Right lobe of liver (tissue), 4 donors: ENCODE results near the gene SERPINI1.

Experiments used
- CTCF ChIP-seq, 4 donors: fragments of 200-600 bp in 3 of 4; fragments of 450-650 bp in 1 of 4; IDR thresholded peaks; one replicate each; pipeline versions ENCODE4 v1.5.1 to v1.8.0; 2016 to 2022; ENCODE audit warnings: antibody characterized with exemption in 4 of 4, mild to moderate bottlenecking in 2 of 4
- POLR2A ChIP-seq: fragments of 450-650 bp; IDR thresholded peaks from one replicate; pipeline ENCODE4 v1.6.1; 2017; ENCODE audit warnings: antibody characterized with exemption, mild to moderate bottlenecking
- donor health status: DM: no; HTN: no; CAD: no.
- donor health status: DM: no; HTN: no; CAD: no.
- donor health status: DM: no; HTN: yes; CAD: no.

GRCh38 chr3:167735233-167736138, at the start of gene SERPINI1:
- TF ChIP-seq CTCF (IDR thresholded peaks at IDR 0.05) = no peak
- TF ChIP-seq POLR2A = peak; percentile 84
